Activated CD8-positive, alpha-beta memory T cell treated with anti-CD3 and anti-CD28 coated beads, Interleukin-2, amount 50 U/mL, for 24 hours (primary cell): ENCODE measurements around the gene MED15.

Experiments
- DNase-seq: peaks from one replicate; pipeline ENCODE4 v3.0.0-alpha.2; 2020; ENCODE audit errors: extremely low read depth

The MED15 gene

DNA sequence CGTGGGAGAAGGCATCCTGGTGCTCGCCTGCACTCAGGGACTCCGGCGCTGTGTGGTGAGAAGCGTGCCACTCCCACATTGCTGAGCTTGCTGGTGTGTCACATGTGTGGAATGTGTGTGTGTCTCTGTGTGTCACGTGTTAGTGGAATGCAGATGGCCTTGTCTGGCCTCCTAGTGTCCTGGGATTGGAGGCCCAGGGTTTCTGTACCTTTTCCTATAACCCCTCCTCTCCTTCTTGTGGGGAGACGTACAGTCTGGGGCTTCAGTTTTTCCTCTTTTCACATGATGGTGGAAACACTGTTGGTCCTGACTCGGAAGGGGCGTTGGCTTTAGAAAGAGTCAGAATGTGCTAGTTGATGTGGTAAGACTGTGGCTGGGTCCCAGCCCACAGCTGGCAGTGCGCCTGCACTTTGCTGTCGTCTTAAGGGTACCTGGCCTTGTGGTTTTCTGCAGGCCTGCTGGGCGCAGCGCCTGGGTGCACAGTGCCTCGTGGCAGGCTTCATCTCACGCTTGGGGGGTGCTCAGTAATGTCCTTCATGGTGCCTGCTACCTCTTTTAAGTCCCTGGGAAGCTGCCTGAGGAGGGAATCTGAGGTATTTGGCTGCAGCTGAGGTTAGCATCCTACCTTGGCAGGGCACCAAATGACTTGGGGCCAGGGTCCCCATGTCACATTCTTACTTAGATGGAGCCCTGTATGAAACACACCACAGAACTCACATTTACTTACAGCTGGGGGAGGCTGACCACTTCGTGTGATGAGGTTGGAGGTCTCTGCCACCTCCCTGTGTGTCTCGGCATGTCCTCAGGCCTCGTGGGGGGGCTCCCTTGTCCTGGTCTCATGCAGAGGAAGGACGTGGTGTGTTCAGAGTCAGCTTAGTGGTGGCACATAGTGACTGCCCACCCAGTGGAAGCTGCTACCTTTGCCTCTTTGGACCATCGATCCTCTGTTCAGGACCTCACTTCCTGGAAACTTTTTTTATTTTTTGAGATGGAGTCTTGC is 61.9 kb downstream of the MED15 start:
- no peak for DNase-seq

DNA sequence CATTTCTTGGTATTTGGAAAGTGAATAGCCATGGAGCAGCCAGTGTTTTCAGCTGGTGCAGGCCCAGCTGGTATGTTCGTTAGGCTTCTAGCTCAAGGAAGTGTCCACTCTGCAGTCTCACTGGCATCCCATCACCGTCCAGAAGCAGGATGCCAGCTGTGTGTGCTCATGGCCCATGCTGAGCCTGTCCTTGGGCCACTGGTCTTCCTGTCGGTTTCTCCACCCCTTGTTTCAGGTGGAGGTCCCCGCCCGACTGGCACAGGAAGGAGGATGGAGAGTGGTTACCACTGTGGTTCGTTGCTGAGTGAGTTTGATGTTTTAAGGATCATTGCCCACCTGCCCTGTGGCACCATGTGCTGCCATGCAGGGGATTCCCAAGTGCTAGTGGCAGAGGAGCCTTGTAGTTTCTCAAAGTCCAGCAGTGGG is 63.7 kb downstream of the MED15 start:
- DNase-seq, result no peak

DNA sequence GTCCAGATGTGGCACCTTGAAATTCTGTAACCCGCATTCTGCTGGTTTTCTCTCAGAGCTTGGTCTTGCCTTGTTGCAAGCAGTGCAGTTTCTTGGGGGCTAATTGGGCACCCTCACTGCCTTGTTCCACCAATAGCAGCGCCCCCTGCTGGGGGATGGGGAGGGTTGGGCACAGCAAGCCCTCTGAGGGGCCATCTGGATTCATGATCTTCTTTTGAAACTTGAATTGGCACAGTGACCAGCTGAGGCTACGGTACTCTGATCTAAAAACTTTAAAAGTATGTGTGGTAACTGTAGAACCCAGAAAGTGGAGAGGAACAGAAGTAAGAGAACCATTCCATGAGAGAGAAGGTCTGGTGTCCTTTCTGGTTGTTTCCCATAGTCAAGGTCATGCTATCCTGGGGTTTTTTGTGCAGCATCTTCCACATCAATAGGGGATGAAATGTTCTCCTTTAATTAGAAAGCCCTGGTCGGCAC is 64.2 kb downstream of the MED15 start:
- DNase-seq, result no peak

DNA sequence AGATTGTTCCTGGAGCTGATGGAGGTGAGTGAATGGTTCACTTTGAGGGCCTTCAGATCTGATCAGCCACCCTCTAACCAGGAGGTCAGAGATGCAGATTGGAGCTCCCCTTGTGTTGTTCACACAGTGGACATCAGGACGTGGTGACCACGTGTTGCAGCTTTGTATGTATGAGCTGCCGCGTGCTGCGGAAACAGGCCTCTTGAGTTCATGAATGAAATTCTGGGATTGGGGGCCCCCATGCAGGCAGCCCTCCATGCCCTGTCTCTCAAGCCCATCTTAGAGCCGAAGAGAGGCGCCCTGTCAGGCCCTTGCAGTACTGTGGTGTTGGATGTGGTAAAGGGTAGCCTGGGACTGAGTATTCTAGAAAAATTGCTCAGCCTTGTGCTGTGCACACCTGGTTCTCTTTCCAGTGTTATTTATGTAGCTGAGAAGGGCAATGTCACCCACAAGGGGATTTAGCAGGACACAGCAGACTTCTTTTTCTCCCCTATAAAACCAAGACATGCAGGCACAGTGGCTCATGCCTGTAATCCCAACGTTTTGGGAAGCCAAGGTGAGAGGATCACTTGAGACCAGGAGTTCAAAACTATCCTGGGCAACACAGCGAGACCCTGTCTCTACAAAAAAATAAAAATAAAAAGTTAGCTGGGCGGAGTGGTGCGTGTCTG is 64.9 kb downstream of the MED15 start:
- no peak for DNase-seq

DNA sequence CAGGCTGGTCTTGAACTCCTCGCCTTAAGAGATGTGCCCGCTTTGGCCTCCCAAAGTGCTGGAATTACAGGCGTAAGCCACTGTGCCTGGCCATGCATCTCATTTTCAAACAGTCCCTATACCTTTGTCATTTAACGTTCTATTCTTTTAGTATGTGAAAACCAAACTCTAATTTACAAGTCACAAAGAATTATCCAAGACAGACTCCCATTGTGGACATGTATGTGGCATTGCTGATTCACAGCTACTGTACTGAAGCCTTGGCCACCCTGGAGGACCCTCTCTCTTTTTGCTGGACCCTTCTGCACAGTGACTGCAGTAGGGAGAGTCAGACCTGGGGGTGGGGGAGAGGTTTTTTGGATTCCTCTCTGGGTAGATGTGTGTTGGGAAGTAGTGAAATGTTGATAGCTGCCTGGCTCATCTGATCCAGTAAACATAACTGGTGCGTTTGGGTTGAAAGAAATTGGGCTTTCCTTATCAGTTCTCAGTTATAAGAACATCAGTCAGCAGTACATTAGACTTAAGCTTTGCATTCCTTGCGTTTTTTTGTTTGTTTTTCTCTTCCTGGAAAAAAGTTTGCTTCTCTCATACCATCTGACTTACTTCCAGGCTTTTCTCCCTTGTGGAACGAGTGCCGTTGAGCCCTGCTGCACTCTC is 65.9 kb downstream of the MED15 start:
- no peak for DNase-seq

DNA sequence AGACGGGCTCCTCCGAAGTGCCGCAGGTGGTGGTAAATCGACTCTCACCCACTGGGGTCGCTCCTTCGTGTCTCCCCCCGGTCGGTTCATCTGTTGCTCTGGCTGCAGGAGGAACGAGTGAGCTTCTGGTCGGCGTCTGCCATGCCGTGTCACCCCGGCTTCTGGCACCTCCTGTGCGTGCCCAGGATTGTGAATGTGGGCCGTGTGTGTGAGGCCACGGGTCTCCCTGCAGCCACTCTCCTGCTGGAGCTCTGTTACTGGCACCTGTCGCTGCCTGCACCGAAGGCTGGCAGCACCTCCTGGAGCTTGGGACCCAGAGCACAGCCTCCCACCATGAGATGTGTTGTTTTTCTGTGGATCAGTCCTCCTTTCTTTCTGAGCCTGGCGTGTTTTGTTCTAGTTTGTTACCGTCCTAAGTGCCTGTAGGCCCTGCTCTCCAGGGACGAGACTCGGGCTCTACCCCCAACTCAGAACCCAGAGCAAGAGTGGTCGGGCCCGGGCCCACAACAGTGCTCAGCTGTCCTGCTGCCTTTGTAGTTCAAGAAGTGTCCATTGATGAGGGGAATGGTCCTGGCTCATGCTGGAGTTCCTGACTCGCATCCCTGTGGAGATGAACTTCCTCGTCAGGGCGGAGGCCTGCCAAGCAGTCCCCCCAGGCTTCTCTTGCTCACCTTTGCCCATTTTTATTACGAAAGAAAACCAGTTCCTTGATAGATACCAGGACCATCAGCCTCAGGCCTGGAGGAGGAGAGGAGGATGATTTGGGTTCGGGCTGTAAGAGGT is 66.6 kb downstream of the MED15 start:
- no peak for DNase-seq

DNA sequence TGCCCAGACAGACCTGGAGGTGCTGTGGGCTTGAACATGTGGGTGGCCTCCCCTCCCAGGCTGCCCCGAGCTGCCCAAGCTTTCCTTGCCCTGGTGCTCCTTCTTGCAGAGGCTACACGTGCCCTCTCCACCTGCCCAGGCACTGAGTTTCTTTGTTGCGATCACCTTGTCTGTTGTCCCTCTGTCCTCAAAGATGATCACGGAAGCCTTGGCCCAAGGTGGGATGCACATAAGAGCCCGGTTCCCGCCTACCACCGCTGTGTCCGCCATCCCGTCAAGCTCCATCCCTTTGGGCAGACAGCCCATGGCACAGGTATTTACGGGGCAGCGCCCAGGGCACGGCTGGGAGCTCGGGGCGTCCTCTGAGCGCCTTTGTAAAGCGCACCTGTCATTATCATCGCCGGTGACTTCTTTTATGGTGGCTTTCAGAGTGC is 67.5 kb downstream of the MED15 start:
- DNase-seq, result no peak

DNA sequence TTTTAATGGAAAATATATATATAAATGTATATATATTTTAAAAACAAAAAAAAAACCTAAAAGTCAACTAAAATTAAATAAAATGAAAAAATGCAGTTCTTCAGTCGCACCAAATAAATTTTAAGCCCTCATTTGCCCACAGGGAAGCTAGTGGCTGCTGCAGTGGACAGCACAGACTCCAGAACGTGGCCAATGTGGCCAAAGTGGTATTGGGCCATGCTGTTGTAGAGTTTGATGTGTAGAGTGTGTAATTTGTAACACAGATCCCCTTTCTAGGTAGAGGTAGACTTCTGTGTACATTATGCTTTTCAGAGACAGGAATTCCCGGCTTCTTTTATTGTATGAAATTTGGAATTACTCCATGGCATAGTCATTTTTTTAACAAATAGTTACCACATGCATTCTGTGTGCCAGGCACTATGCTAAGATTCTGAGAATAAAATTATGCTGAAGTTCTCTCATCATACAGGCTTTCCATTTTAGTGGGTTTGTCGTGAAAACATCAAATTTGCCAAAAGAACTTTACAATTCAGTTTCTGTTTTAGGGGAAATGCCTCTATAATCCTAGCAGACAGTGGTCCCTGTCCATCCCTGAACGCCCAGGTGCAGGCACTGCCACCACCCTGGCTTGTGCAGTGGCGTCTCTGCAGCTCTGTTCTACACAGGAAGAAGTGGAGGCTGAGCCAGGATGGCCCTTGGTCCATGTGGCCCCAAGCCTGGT is 68.5 kb downstream of the MED15 start:
- DNase-seq, result no peak

DNA sequence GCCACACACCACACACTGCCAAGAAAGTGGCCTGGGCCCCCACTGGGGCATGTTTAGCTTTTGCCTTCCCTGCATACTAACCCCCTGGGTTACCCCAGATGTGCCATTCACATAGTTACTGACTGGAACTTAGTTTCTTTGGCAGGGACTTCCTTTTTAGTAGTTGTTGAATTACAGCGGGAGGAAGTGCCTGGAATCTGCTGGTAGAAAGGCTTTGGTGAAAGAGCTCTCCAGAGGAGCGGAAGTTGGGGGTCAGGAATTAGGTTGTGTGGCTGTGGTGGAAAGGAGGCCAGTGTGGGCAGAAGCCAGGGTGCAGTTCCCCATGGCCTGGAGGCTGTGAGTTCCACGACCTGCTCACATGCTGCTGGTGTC is 69.0 kb downstream of the MED15 start:
- no peak for DNase-seq

DNA sequence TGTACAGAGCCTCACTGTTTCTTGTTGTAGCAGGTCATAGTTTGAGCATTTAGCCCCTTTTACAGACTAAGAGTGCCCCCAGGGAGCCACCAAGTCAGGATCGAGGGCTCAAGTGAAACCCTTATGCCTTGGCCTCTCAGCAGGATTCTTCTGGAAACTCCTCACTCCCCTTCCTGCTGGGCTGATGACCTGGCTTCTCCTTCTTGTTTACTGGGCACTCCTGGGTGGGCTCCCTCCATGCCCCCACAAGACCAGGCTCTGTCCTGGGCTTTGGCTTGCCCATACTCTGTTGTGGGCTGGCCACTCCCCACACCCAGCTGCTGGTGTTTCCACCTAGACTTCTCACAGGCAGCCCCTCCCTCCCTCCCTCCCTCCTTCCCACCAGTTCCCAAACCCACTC is 69.6 kb downstream of the MED15 start:
- no peak for DNase-seq

DNA sequence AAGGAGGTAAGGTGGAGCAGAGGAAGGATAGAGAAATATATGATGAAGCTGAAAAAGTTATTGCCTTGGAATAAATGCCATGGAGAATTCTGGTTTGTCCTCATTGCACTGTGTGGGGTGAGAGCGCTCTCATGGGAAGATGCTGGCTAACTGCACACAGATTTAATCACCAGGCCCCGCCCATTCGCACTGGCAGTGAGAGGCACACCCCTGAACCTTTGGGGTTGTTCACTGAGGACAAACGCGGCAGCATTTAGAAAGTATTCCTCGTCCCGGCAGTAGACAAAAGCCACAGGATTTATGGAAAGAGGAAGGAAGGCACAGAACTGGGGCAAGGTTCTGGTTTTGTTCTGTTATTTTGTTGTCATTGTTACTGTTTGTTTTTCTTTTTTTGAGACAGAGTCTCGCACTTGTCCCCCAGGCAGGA is 70.2 kb downstream of the MED15 start:
- no peak for DNase-seq

DNA sequence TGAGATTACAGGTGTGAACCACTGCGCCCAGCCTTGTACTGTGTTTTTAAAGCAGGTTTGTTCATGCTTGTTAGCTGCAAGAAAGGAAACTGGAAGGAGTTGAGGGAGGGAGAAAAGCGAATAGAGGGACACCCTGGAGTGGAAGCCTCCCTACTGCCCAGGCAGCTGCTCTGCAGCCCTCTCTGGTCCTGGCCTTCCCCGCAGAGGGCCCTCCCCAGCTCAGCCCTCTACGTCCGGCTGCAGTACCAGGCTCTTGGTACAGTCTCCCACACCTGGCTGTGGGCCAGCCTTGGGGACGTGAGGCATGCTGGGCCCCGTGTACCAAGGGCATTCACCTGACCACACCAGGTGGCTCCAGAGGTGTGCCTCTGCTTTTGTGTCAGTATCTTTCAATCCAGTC is 70.8 kb downstream of the MED15 start:
- no peak for DNase-seq

DNA sequence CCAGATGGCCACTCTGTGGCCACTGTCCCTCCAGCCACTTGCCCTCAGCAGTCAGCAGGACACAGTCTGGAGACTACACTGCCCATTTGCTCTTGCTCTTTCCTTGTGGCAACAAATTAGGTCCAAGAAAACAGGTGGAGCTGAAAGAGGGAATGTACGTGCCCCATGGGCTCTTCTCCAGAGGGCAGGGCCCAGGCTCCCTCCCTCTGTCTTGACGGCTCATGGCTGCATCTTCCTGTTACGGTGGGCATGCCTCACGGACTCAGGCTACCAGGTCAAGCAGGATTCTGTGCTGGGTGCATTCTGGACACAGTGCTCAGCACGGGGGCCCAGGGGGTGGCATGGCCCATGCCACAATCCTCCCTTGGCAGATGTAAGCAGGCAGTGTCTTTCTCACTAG is 71.3 kb downstream of the MED15 start:
- DNase-seq, result no peak

DNA sequence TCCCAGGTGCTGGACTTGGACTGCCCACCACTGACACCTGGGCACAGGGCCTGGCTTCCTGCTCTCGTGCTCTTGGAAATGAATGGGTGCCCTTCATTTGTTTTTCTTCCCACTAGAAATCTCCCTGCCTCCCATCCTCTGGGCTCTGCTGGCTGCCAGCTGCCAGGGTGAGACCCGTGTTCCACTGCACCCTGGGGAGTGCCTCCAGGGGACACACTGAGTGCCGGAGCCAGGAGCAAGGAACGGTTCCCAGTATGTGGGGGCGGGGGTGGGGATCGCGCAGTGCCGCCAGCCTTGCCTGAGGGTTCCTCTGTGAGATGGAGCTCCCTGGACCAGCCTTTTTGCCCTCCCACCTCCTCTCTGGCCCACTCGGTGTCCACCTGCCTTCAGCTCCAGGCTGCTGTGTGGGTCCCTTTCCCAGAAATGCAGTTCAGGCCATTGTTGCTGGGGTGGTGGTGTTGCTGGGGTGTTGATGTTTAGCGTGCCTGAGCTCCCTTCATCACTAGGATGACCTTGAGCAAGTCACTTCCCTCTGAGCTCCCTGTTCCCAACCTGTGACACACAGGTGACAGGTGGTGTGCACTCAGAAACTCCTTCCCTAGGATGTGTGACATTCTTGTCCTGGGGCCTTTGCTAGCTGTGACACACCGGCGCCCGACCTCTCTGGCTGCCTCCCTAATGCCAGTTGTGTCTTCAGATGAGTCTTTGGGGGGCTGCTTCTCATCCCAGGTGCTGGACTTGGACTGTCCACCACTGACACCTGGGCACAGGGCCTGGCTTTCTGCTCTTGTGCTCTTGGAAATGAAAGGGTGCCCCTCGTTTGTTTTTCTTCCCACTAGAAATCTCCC is 72.1 kb downstream of the MED15 start:
- DNase-seq, result no peak

DNA sequence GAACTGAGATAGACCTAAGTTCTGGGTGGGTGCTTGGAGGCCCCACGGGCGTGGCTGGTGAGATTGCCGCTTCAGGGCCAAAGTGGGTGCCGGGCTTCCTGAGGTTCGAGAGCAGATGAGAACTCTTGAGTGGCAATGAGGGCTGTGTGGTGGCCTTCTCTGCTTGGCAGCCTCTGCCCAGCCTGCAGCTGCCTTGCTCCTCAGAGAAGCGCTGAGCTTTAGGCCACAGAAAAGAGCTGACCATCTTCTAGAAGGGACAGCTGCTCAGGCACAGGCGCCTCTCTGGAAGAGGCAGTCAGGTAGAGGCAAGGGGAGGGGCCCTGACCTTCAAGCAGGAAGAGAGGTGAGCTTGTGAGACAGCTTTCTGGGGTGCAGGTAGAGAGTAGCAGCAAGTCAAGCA is 72.8 kb downstream of the MED15 start:
- DNase-seq, result no peak

DNA sequence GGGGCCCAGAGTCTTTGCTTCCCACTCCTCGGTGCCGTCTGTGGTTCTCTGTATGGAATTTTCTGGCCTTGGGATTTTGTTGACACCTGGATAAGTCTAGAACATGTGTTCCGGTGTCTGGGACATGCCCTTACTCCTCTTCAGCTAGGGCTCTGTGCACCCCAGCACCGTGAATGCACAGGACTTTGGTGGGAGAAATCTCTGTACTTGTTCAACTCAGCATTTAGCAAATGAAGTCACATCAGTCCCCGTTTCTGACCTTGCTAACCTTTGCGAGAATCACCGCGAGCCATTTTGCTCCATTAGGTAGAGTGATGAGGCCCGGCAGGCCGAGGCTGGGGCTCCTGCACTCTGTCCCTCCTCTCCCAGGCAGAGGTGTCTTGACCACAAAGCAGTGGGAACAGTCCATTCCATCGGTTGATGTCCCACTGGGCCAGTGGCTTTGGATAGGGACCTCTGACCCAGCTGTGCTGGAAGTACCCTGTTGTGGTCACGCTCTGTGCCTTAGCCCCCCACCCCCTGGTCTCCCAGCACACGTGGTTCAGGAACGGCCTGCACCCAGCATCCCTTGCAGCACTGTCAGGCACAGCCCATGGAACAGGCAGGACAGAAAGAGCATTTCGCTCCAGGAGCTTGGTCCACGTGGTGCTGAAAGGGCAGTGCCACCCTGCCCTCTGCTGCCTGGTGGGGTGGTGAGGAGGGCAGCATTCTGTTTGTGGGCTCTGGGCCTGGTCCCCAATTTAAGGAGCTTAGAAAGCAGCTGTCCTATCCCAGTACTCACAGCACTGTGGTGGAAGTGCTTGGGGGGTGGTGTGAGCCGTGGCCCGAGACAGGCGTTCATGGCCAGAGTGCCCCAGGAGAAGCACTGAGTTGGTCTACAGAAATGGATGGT is 73.4 kb downstream of the MED15 start:
- no peak for DNase-seq

DNA sequence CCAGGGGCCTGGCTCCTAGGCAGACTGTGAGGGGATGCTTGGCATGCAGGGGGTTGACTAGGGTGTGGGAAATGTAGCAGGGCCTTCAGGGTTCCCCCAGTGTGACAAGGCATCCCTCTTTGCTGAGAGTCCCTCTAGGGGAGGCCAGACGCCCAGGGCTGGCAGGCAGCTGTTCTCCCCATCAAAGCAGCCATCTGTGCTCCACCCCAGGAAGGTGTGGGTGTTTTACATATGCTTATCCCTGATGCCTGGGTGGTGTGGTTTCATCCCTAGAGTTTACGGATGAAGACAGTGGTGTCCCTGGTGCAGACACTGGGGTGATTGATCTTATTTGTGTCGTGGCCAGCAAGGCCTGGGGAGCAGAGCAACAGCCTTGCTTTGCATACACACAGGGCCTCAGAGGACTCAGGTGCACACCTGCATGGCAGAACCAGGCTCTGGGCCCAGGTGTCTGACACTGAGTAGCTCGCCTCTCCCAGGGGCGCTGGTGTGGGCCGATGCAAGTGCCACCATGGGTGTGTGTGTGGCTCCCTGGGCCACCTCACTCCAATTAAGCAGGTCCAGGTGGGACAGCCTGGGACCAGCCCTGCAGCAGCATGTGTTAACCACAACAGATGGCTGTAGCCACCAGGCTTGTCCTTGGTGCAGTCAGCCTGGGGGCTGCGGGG is 74.2 kb downstream of the MED15 start:
- DNase-seq, result no peak

DNA sequence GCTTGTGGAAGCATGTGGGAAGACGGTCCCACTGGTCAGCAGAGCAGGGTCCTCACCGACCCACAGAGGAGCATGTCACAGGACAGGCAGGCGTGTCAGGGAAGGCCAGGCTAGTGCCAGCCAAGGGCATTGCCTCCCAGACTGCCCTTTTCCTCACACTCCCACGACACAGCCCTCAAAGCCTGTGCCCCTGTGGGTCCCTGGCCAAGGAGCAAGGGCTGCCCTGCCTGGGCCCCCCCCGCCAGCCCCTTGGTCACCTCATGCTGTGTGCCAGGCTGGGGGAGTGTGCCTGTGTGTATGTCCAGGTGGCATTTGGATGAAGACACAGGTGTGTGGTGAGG is 74.7 kb downstream of the MED15 start:
- DNase-seq, result no peak
